Fibroblast of mammary gland (primary cell): Measurements from ENCODE around the gene AKTIP.
A peak's percentile ranks its signal among the peaks of the same experiment; 100 is the strongest.
"Not testable (repeated sequence)": the region's sequence is repeated elsewhere in the genome, so short reads cannot be mapped to it uniquely, and the experiment has no call there.

Experiments used
- DNase-seq: peaks from one replicate; pipeline ENCODE4 v3.0.0-alpha.2; 2010; ENCODE audit warnings: low read depth
- H3K4me3 ChIP-seq: 2 replicates; pipeline ENCODE4 v1.5.1; 2011; ENCODE audit warnings: low read depth, mild to moderate bottlenecking, low read length, moderate library complexity; ENCODE audit not compliant: control insufficient read depth
- TF ChIP-seq, protein P1 (sequence below): conservative IDR thresholded peaks from 2 replicates; pipeline ENCODE4 v1.5.1; 2011; ENCODE audit warnings: low read depth, low read length, inconsistent platforms; ENCODE audit not compliant: control insufficient read depth, insufficient read depth

Gene AKTIP

DNA sequence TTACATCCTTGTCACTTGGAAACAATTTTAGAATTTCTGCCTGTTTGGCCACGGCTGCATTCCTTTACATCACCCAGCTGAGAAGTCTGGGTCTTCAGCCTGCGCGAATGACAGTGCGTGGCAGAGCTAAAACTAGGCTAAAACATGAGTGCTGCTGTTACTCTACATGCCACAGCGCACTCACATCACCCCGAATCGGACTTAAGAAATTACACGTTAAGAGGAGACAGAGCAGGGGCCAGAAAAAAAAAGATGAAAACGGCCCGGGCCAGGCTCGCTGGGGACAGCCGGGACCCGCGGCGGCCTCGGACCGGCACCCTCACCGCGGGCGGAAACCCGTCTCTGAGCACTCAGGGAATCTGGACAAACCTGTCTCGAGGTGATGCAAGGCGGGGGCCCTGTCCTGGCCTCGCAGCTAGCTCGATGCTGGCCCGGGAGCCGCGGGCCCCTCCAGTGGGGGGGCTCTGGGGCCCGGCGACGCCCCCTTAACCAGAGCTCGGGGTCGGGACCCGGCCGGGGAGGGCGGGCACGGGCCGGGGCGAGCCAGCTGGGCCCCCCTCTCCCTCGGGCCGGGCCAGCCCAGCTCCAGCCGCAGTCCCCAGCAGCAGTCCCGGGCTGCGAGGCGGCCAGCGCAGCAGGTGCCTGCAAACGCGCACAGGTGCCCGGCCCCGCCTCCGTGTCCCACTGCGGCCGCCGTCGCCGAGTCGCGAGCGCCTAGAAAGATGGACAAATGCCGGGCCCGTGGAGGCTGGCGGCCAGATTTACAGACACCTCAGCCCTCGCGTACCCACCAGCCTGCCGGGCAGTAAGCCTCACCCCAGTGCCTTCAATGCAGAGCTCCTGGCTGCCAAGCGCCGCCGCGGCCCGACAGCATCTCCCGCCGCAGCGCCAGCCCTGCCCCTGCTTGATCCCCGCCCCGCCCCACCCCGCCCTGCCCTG is at the start of gene AKTIP:
AKTIP (minus strand) TSS at position 879 of the 939 bp plus-strand sequence. CDS start 2,950 bp downstream, outside the sequence.
- H3K4me3 ChIP-seq: peak within 1 kb of the TSS; percentile 63
- TF ChIP-seq, protein P1, sequence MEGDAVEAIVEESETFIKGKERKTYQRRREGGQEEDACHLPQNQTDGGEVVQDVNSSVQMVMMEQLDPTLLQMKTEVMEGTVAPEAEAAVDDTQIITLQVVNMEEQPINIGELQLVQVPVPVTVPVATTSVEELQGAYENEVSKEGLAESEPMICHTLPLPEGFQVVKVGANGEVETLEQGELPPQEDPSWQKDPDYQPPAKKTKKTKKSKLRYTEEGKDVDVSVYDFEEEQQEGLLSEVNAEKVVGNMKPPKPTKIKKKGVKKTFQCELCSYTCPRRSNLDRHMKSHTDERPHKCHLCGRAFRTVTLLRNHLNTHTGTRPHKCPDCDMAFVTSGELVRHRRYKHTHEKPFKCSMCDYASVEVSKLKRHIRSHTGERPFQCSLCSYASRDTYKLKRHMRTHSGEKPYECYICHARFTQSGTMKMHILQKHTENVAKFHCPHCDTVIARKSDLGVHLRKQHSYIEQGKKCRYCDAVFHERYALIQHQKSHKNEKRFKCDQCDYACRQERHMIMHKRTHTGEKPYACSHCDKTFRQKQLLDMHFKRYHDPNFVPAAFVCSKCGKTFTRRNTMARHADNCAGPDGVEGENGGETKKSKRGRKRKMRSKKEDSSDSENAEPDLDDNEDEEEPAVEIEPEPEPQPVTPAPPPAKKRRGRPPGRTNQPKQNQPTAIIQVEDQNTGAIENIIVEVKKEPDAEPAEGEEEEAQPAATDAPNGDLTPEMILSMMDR: no peak
- peak; percentile 35 for DNase-seq

DNA sequence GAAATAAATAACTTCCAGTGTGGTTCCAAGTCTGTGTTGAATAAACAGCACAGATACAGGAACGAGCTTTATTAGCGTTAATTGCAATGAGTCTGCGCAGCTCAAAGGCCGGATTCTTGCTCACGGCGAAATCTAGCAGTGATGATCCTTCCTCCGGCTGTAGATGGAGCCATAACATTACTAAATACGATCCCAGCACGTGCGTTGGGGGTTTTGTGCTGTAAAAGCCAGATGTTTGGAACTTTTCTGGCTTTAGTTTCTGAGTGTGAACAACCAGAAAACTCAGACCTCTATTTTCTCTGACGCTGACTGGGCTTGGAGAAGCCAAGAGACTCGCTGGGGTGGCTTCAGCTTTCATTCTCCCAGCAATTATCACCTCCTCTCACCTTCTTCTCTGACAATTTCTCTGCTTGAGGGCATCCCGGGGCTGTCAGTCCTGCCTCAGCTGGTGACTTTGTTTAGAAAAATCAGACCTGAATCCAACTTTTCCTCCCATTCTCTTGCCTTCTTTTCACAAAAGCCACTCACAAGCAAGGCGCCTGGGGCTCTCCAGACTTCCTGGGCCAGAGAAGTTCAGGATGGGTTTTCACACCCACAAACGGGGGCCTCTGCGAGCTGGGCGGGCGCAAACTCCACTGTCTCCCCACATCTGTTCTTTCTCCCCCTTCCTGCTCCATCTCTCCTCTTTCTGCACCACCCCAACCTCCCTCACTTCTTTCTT is 47.1 kb upstream of the AKTIP start:
- H3K4me3 ChIP-seq: no peak overlapping the region
- peak; percentile 89 for DNase-seq
- TF ChIP-seq, protein P1: peak; percentile 77

DNA sequence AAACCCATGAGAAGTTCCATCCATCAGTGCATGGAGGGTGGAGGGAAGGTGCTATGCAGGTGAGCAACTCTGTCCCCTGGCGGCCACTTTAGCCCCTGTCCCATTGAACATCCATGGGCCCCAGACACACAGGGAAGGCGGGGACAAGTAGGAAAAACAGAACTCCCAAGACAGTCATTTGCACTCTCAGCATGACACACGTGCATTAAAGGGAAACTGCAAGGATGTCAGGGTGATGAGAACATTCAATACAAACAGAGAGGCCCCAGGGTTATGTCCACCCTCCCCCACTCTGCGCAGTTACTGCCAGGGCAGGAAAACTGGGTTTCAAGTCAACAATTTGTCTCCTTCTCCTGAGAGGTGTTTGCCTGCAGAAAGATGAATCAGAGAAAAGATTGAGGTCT is 44.0 kb upstream of the AKTIP start:
- no peak overlapping the region for H3K4me3 ChIP-seq
- TF ChIP-seq, protein P1: no peak
- peak; percentile 12 for DNase-seq

DNA sequence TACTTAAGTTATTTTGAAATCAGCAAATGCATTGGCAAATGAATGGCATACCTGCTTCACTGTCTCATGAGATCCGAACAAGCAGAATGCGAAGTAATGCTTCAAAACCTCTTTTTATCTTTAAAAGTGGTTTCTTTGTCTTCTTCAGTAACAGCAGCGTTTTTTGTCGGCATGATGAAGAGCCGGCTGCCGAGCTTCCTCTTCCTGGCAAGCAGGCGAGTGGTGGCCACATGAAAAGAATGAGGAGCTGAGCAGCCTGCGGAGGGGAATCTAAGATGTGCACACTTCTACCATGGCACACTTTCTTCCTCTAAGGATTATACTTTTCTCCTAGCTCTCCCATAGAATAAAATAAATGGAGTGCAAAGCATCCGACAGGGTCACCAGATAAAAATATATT is 42.4 kb upstream of the AKTIP start:
- DNase-seq: no peak
- no peak overlapping the region for H3K4me3 ChIP-seq
- TF ChIP-seq, protein P1: no peak

- TF ChIP-seq, protein P1: no peak
Observed at GRCh38 chr16:53542283-53542682, 39.3 kb upstream of the AKTIP start.

DNA sequence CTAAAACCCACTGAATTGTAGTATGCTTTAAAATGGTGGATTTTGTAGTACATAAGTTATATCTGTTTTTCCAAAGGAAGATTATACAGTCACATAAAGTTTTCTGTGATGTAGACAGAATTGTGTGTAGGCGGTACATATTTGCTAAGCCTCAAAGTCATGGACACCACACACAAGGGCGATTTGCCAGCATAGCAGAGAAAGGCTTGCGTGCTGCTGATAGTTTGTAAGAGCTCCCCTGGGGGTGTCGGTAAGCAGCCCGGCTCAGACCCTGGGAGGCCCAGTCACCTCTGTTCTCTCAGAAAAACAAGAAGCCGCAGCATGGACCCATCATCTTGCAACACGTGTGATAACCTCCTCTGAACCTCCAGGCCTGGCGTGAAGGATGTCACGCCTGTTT is 38.3 kb upstream of the AKTIP start:
- no peak overlapping the region for H3K4me3 ChIP-seq
- TF ChIP-seq, protein P1: no peak
- DNase-seq: peak; percentile 90

More at GRCh38 chr16:53542283-53542682, 39.3 kb upstream of the AKTIP start:
- no peak overlapping the region for H3K4me3 ChIP-seq
- DNase-seq: no peak

DNA sequence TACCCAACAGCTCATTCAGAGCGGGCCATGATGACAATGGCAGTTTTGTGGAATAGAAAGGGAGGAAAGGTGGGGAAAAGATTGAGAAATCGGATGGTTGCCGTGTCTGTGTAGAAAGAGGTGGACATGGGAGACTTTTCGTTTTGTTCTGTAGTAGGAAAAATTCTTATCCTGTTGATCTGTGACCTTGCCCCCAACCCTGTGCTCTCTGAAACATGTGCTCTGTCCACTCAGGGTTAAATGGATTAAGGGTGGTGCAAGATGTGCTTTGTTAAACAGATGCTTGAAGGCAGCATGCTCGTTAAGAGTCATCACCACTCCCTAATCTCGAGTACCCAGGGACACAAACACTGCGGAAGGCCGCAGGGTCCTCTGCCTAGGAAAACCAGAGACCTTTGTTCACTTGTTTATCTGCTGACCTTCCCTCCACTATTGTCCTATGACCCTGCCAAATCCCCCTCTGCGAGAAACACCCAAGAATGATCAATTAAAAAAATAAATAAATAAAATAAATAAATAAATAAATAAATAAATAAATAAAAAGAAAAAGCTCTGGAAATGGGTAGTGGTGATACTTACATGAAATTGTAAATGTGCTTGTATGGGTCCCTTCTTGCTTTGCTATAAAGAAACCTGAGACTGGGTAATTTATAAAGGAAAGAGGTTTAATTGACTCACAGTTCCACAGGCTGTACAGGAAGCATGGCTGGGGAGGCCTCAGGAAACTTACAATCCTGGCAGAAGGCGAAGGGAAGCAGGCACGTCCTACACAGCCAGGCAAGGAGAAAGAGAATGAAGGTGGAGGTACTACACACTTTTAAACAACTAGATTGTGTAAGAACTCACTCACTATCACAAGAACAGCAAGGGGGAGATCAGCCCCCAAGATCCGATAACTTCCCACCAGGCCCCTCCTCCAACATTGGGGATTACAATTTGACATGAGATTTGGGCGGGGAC is 37.0 kb upstream of the AKTIP start:
- H3K4me3 ChIP-seq, DNase-seq: not testable (repeated sequence)

DNA sequence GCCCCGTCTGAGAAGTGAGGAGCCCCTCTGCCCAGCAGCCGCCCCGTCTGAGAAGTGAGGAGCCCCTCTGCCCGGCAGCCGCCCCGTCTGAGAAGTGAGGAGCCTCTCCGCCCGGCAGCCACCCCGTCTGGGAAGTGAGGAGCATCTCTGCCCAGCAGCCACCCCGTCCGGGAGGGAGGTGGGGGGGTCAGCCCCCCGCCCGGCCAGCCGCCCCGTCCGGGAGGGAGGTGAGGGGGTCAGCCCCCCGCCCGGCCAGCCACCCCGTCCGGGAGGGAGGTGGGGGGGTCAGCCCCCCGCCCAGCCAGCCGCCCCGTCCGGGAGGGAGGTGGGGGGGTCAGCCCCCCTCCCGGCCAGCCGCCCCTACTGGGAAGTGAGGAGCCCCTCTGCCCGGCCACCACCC is 36.3 kb upstream of the AKTIP start:
- not testable (repeated sequence) for DNase-seq, H3K4me3 ChIP-seq
